Breast epithelium (tissue), 3 donors: ENCODE measurements around the gene CT45A3.

Experiments
- POLR2A ChIP-seq: fragments of 450-650 bp; IDR thresholded peaks from one replicate; pipeline ENCODE4 v1.6.1; 2016; ENCODE audit warnings: antibody characterized with exemption, mild to moderate bottlenecking, moderate library complexity
- POLR2AphosphoS5 ChIP-seq, 3 donors: sonication (generic); formaldehyde crosslinking; IDR thresholded peaks; one replicate each; pipeline ENCODE4 v1.6.1; 2017; ENCODE audit warnings: antibody characterized with exemption in 3 of 3
- TF ChIP-seq, protein P1 (sequence below), 3 donors: fragments of 450-650 bp; IDR thresholded peaks; one replicate each; pipeline ENCODE4 v1.5.1; 2016 to 2017; ENCODE audit warnings: antibody characterized with exemption in 3 of 3, mild to moderate bottlenecking in 3 of 3, moderate library complexity in 3 of 3

DNA sequence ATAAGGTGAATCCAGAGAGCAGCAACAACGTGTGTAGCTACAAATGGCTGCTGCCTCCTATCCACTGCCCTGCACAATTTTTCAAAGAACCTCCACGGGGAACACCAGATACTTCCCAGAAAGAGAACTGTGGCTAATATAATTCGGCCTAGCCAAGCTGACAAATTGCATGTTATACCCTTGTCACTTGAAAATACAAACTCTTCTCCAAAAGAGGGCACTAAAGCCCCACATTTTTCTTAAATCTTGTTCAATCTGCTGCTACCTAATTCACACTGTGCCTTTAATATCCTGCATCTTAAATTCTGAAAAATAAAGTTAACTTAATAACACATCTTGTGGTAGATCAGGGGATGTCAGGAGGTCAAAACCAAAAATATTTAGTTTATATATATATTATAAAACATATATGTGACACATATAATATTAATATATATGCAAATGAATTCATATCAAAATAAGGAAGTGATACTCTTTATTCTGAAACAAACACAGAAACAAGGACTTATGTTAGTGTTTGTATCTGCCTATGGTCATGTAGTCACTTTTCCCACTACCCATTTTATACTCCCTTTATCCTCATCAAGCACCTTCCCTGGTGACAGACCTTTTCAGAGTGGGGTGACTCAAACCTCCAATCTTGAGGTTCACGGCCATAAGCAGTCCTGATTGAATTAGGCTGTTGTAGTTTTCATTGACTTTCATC, 30.5 kb downstream of the CT45A3 start:
- TF ChIP-seq POLR2AphosphoS5 (IDR thresholded peaks at IDR 0.05) (no peak), POLR2A (no peak)
- TF ChIP-seq, protein P1, sequence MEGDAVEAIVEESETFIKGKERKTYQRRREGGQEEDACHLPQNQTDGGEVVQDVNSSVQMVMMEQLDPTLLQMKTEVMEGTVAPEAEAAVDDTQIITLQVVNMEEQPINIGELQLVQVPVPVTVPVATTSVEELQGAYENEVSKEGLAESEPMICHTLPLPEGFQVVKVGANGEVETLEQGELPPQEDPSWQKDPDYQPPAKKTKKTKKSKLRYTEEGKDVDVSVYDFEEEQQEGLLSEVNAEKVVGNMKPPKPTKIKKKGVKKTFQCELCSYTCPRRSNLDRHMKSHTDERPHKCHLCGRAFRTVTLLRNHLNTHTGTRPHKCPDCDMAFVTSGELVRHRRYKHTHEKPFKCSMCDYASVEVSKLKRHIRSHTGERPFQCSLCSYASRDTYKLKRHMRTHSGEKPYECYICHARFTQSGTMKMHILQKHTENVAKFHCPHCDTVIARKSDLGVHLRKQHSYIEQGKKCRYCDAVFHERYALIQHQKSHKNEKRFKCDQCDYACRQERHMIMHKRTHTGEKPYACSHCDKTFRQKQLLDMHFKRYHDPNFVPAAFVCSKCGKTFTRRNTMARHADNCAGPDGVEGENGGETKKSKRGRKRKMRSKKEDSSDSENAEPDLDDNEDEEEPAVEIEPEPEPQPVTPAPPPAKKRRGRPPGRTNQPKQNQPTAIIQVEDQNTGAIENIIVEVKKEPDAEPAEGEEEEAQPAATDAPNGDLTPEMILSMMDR (IDR thresholded peaks at IDR 0.05) = no peak
